Measurements from ENCODE around the gene PWWP2A.
"Not testable (repeated sequence)": the region's sequence is repeated elsewhere in the genome, so short reads cannot be mapped to it uniquely, and the experiment has no call there.

The PWWP2A gene, protein sequence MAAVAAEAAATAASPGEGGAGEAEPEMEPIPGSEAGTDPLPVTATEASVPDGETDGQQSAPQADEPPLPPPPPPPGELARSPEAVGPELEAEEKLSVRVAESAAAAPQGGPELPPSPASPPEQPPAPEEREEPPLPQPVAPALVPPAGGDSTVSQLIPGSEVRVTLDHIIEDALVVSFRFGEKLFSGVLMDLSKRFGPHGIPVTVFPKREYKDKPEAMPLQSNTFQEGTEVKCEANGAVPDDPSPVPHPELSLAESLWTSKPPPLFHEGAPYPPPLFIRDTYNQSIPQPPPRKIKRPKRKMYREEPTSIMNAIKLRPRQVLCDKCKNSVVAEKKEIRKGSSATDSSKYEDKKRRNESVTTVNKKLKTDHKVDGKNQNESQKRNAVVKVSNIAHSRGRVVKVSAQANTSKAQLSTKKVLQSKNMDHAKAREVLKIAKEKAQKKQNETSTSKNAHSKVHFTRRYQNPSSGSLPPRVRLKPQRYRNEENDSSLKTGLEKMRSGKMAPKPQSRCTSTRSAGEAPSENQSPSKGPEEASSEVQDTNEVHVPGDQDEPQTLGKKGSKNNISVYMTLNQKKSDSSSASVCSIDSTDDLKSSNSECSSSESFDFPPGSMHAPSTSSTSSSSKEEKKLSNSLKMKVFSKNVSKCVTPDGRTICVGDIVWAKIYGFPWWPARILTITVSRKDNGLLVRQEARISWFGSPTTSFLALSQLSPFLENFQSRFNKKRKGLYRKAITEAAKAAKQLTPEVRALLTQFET

DNA sequence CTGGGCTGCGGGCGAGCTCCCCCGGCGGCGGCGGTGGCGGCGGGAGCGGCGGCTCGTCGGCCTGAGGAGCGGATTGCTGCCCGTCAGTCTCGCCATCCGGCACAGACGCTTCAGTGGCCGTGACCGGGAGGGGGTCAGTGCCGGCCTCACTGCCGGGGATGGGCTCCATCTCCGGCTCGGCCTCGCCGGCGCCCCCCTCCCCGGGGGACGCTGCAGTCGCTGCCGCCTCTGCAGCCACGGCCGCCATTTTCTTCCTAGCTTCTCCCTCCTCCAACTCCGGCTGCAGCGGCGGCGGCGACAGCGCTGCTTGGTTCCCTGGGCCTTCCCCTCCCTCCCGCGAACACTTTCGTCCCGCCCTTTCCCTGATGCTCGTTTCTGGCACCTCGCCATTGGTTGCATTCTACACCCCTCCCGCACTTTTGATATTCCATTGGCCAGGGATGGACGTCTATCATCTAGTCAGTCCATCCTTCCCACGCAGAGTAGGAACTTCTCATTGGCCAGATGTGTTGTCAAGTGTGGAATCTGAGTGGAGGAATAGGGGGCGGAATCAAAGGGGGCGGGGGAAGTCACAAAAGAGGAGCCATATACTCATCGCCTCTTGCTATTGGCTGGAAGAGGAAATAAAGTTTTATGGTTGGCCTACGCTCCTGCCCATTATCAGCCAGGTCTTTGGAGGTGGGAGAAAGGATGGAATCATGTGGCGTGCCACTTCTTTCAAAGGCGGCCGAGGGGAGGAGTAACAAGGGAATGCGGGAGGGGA is at the start of gene PWWP2A:
TSS of gene PWWP2A (minus strand) at position 309 of the 763 bp plus-strand sequence. CDS start at position 247, 62 bp downstream.
- peak; percentile 67 to 90 (median 87) for DNase-seq (ENCODE audit: low read depth in 2 of 3, low spot score in 2 of 3)

DNA sequence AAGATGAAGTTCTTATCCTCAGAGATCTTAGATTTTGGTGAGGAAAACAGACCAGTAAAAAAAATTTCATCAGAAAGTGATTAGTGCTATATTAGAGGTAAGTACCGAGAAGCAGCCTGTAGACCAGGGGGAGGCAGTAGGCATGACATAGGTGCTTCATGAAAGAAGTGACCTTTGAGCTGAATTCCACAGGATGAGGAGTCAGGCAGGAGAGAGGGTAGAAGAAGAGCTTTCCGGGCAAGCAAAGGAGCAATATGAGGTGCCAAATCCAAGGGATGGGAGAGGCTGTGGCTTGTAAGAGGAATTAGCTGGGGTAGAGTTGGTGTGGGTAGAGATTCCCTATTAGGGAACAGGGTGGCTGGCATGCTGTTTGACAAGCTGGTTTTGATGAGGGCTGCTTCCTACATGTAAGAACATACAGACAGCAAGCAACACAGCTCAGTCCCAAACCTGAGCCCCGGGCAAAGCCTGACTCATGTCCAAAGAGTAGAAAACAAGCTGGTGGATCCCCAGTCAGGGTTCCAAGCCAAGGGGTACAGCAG is 48.4 kb upstream of the PWWP2A start:
- no peak for DNase-seq (ENCODE audit: low read depth in 2 of 3, low spot score in 2 of 3)

DNA sequence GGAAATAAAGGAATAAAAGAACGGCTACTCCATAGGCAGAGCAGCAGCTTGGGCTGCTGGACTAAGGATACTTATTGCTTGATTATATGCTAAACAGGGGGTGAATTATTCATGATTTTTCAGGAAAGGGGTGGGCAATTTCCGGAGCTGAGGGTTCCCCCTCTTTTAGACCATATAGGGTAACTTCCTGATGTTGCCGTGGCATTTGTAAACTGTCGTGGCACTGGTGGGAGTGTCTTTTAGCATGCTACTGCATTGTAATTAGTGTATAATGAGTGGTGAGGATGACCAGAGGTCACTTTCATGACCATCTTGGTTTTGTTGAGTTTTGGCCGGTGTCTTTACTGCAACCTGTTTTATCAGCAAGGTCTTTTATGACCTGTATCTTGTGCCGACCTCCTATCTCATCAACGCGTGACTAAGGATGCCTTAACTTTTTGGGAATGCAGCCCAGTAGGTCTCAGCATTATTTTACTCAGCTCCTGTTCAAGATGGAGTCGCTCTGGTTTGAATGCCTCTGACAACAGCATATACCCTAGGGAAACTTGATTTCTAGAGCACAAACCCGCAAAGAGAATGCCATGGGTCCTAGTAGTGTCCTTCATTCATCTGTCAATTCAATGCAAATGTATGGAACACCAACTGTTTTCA is 47.8 kb upstream of the PWWP2A start:
- no peak for DNase-seq (ENCODE audit: low read depth in 2 of 3, low spot score in 2 of 3)

DNA sequence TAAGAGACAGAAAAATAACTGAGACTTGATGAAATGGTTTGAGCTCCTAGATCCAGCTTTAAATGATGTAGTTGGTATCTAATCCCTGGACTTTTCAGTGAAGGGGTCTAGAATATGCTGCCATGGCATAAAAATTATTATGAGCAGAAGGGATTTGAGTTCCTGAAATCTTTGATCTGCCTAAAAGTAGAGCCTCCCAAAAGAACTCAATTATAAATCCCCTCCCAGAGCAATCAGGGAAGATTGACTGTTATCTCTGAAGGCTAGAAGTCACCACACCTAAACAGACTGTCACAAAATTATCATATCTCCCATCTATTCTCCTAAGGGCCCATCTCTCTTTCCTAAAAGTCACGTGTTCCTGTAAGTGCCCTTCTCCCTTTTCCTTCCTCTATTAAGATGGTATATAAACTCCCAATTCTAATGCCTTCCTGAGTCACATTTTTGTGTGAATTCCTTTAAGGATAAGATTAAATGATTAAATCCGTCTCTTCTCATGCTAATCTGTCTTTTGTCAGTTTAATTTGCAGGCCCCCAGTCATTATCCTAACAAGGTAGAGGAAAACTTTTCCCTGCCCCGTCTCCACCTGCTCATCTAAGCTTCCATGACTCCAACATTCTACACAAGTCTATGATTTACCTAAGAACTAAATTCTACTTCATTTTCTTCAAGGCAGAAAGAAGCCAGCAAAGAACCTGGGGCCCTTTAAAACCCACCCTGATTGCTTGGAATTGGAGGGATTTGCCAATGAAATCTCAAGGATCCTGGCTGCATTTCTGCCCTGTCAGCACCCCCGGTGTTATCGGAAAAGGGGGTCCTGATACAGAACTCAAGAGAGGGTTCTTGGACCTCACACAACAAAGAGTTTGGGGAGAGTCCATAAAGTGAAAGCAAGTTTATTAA is 47.1 kb upstream of the PWWP2A start:
- DNase-seq (ENCODE audit: low read depth in 2 of 3, low spot score in 2 of 3): no peak

DNA sequence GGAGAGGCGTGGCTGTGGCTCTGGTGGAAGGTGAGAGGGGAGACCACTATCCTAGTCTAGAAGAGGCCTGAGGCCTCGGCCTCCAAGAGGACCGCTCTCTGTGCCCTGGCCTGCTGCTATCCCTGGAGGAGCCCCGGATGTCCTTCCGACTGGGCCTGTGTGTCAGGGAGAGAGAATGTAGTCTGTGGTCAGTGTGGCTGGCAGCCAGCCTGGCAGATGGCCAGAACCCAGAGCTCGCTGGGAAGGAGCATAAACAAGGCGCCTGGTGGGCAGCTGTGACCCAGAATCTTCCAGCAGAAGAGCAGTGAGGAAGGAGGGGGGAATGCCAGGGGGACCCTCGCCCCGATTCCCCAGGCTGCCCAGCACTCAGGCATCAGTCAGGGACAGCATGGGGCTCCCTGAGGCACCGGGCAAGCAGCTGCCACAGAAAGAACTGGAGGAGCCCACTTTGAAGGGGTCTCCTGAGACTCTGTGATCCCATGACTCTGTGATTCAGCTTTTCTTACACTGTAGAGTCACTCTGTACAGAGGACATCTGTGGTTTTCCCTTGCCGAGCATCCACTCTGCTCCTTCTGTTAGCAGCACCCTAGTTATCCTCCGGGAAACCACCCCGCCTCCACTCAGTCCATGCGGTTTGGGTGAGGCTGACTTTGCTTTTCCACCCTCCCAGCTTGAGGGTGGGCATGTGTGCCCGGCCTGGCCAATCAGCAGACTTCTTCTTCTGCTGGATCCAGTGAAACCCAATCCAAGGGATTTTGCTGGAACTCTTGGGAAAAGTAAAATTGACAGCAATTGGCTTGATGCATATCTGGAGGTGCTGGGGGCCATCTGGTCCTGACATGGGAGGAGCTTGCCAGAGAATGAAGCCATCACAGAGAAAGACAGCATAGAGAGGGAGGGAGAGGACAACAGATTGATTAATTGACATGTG is 46.2 kb upstream of the PWWP2A start:
- no peak for DNase-seq (ENCODE audit: low read depth in 2 of 3, low spot score in 2 of 3)

DNA sequence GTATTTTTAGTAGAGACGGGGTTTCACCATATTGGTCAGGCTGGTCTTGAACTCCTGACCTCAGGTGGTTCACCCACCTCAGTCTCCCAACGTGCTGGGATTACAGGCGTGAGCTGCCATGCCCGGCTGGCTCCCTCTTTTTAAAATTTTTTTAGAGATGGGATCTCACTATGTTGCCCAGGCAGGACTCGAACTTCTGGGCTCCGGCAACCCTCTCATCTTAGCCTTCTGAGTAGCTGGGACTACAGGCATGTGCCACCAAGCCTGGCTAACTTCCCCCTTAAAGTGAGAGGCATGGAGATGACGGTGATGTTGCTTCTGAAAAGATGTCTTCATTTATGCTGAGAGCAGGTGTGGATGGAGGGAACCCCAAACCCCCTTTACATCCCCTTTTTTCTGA is 43.7 kb upstream of the PWWP2A start:
- no peak for DNase-seq (ENCODE audit: low read depth in 2 of 3, low spot score in 2 of 3)

DNA sequence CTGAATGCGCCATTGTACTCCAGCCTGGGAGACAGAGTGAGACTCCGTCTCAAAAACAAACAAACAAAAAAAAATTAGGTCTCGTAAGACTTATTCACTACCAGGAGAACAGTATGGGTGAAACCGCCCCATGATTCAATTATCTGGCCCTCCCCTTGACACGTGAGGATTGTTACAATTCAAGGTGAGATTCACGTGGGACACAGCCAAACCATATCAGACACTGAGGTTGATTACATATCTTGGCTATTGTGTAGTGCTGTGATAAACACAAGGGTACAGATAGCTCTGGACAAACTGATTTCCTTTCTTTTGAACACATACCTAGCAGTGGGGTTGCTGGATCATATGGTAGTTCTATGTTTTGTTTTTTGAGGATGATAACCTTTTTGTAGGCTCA is 42.4 kb upstream of the PWWP2A start:
- no peak for DNase-seq (ENCODE audit: low read depth in 2 of 3, low spot score in 2 of 3)

DNA sequence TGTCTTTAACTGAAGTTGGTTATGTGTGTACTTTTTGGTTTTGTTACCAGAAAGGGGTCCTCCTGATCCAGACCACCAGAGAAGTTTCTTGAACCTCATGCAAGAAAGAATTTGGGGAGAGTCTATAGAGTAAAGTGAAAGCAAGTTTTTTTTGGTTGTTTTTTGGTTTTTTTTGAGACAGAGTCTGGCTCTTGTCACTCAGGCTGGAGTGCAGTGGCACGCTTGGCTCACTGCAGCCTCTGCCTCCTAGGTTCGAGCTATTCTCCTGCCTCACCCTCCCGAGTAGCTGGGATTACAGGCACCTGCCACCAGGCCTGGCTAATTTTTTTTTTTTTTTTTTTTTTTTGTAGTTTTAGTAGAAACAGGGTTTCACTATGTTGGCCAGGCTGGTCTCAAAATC is 41.6 kb upstream of the PWWP2A start:
- DNase-seq (ENCODE audit: low read depth in 2 of 3, low spot score in 2 of 3): not testable (repeated sequence)

DNA sequence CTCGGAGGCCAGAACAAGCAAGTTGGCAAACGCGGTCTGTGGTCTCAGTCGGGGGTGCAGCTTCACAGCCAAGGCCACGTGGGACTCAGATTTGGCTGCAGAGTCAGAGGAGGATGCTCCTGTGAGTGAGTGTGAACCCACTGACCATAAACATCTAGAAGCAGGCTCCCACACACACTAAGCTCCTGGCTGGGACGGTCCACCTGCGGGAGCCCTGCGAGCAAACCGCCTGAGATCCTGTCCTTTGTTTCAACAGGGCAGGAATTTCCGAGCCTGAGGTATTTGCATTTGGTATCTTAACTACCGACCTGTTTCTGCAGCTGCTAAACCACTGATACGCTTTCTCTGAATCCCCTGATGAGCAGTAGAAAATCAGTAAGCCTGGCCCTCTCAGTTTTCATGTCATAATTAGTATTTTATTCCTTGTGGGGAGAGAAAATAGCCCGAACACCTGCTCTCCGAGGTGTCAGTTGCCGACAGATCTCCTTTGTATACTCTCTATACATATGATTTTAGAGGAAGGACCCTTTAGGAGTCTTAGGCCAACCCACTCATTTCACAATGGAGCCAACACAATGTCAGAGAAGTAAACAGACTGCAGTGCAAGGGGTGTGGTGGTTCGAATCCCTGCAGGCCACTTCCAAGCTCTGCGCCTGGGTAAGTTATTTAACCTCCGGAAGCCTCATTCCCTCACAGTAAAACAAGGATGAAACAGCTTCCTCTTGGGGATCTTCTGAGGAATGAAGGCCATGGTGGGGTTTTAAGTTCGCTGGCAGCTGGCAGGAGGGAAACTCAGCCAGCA is 40.9 kb upstream of the PWWP2A start:
- no peak for DNase-seq (ENCODE audit: low read depth in 2 of 3, low spot score in 2 of 3)

DNA sequence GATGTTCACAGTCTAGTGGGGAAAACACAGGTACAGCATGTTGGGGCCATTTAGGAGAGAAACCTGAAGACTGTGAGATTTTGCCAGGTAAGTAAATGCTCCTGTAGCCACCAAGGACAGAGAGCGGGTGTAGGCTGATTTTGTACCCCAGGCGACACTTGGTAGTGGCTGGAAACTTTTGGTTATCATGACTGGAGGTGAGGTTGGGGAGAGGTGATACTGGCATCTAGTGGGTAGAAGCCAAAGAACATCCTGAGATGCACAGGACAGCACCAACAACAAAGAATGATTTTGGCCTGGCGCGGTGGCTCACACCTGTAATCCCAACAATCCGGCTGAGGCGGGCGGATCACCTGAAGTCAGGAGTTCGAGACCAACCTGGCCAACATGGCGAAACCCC is 38.8 kb upstream of the PWWP2A start:
- DNase-seq (ENCODE audit: low read depth in 2 of 3, low spot score in 2 of 3): no peak

DNA sequence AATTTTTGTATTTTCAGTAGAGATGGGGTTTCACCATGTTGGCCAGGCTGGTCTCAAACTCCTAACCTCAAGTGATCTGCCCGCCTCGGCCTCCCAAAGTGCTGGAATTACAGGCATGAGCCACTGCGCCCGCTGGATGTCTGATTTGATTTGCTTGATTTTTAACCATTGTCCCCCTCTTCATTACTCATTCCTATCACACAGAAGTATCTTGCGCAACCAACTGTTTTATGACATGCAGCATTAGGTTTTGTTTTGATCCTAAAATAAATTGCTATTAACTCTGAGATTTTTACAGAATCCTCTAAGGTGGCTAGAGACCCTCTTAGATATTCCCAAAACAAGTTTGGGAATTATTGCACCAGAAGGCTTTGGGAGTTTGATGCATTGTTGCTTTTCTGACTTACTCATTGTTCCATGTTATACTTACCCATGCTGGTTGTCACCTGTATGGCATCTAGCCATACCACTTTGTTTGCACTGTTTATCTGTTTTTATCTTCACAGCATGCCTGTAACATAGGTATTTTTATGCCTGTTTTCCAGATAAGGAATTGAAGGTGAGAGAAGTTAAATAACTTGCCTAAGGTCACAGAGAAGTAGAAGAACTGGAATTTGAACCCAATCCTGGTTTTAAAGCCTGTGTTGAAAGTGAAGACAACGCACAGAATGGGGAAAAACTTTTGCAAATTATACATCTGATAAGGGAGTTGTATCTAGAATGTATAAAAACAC is 35.9 kb upstream of the PWWP2A start:
- no peak for DNase-seq (ENCODE audit: low read depth in 2 of 3, low spot score in 2 of 3)

DNA sequence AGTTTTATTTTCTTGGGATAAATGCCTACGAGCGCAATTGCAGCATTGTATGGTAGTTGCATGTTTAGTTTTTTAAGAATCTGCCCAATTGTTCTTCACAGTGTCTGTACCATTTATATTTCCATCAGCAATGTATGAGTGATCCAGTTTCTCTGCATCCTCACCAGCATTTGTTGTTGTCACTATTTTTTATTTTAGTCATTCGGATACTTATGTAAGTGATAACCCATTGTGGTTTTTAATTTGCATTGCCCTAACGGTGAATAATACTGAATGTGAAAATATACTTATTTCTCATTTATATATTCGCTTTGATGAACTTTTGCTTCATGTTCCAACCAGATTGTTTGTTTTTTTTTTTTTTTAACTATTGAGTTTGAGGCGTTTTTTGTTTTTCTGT is 33.7 kb upstream of the PWWP2A start:
- no peak for DNase-seq (ENCODE audit: low read depth in 2 of 3, low spot score in 2 of 3)

DNA sequence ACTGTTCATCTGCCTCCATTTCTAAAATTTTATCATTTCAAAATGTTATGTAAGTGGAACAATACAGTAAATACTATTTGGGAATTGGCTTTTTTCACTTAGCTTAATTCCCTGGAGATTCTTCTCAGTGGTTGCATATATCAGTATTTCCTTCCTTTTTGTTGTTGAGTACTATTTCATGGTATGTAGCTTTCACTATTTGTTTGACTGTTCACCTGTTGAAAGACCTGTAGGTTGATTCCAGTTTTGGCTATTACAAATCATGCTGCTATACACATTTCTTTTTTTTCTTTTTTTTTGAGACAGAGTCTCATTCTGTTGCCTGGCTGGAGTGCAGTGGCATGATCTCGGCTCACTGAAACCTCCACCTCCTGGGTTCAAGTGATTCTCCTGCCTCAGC is 33.0 kb upstream of the PWWP2A start:
- no peak for DNase-seq (ENCODE audit: low read depth in 2 of 3, low spot score in 2 of 3)

DNA sequence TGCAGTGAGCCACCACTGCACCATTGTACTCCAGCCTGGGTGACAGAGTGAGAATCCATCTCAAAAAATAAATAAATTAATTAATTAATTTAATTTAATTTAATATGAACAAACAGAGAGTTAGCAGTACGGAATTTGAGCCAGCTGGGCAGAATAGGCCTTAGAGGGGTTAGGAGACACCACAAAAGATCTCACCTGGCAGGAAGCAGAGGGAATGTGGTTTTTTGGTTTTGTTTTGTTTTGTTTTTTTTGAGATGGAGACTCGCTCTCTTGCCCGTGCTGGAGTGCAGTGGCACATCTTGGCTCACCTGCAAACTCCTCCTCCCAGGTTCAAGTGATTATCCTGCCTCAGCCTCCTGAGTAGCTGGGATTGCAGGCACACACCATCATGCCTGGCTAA is 31.8 kb upstream of the PWWP2A start:
- DNase-seq (ENCODE audit: low read depth in 2 of 3, low spot score in 2 of 3): no peak

DNA sequence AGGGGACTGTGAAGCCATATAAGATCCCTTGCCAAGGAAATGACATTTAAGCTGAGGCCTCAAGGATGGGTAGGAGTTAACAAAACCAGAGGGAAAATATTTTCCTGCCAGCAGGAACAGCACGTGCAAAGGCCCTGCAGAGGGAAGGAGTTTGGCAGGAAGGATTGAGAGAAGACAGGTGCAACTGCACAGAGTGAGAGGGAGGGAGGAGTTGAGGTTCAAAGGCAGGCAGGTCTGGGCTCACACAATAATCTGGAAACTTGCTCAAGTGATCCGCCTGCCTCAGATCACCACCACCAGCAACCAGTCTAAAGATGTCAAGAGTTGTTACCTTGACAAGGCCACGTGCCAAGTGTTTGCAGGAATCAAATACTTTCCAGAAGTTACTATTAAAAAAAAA is 31.1 kb upstream of the PWWP2A start:
- no peak for DNase-seq (ENCODE audit: low read depth in 2 of 3, low spot score in 2 of 3)

DNA sequence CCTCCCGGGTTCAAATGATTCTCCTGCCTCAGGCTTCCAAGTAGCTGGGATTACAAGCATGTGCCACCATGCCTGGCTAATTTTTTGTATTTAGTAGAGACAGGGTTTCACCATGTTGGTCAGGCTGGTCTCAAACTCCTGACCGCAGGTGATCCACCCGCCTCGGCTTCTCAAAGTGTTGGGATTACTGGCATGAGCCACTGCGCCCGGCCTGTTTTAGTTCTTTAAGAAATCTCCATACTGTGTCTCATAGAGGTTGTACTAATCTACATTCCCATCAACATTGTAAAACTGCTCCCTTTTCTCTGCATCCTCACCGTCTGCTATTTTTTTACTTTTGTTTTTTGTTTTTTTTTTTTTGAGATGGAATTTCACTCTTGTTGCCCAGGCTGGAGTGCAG is 25.2 kb upstream of the PWWP2A start:
- DNase-seq (ENCODE audit: low read depth in 2 of 3, low spot score in 2 of 3): not testable (repeated sequence)

DNA sequence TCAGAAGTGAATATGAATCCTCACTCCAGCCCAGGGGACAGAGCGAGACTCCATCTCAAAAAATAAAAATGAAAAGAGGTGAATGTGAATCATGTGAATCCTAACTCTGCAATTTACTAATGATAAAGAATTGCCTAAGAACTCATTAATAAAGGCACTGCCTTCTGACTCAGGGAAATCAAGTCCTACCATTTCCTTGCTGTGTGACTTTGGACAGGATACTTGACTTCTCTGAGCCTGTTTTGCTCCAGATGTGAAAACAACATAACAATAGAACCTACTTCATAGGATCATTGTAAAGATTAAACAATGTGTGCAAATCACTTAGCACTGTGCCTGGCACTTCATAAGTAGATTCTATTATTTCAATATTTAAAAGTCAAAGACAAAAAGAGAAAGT is 15.1 kb upstream of the PWWP2A start:
- no peak for DNase-seq (ENCODE audit: low read depth in 2 of 3, low spot score in 2 of 3)
